K562 (cell line): ENCODE results near the gene BRWD1. TPM values are rescaled to one million over a fixed set of nuclear protein-coding genes. Genes with fewer than 3 reads are reported as not detected.

Experiments
- CAMTA2 ChIP-seq: fragments of 250-450 bp; sonication (Bioruptor Pico); conservative IDR thresholded peaks from 2 replicates; pipeline ENCODE4 v1.5.1; 2022
- GATA2 ChIP-seq: sonication (generic); formaldehyde crosslinking; IDR thresholded peaks from 2 replicates; pipeline ENCODE4 v1.4.0; 2020; ENCODE audit warnings: mild to moderate bottlenecking, missing genetic modification reagents
- POLR2B ChIP-seq: fragments of 450-650 bp; IDR thresholded peaks from 2 replicates; pipeline ENCODE4 v1.6.1; 2018; ENCODE audit warnings: low read depth; ENCODE audit not compliant: partially characterized antibody
- RFX5 ChIP-seq: IDR thresholded peaks from 2 replicates; pipeline ENCODE4 v1.6.1; 2011; ENCODE audit warnings: low read depth, mild to moderate bottlenecking, improper control_type of control experiment, low read length
- SIN3A ChIP-seq, 2 experiments: fragments of 150-350 bp in 1 of 2; IDR thresholded peaks; 2 replicates each; pipeline ENCODE4 v1.6.1; 2011 to 2016; ENCODE audit warnings: borderline replicate concordance in 2 of 2, low read depth in 2 of 2, low read length in 2 of 2, mild to moderate bottlenecking in 2 of 2, moderate library complexity in 2 of 2; ENCODE audit not compliant: control insufficient read depth in 1 of 2
- STAG1 ChIP-seq: sonication (generic); formaldehyde crosslinking; IDR thresholded peaks from 2 replicates; pipeline ENCODE4 v1.5.0; 2020; ENCODE audit warnings: missing genetic modification reagents, borderline replicate concordance
- UBTF ChIP-seq, 2 experiments: IDR thresholded peaks; 2 replicates each; pipeline ENCODE4 v1.6.1; 2012; ENCODE audit warnings: improper control_type of control experiment in 2 of 2, low read depth in 2 of 2, low read length in 2 of 2, borderline replicate concordance in 1 of 2
- ZBTB49 ChIP-seq: sonication (generic); formaldehyde crosslinking; IDR thresholded peaks from 2 replicates; pipeline ENCODE4 v1.8.0; 2022; ENCODE audit warnings: missing genetic modification reagents, mild to moderate bottlenecking, borderline replicate concordance
- ZBTB7A ChIP-seq: IDR thresholded peaks from 2 replicates; pipeline ENCODE4 v1.6.1; 2011; ENCODE audit warnings: low read depth, mild to moderate bottlenecking, low read length, moderate library complexity, borderline replicate concordance; ENCODE audit not compliant: control insufficient read depth
- ZNF140 ChIP-seq: fragments of 250-450 bp; sonication (Bioruptor Pico); IDR thresholded peaks from 2 replicates; pipeline ENCODE4 v1.8.0; 2021; ENCODE audit warnings: moderate library complexity, mild to moderate bottlenecking, inconsistent platforms
- ZNF277 ChIP-seq: fragments of 250-450 bp; sonication (Bioruptor Pico); IDR thresholded peaks from 2 replicates; pipeline ENCODE4 v1.8.0; 2022; ENCODE audit warnings: inconsistent platforms, mild to moderate bottlenecking, moderate library complexity, borderline replicate concordance
- ZNF311 ChIP-seq: fragments of 250-450 bp; sonication (Bioruptor Pico); IDR thresholded peaks from 2 replicates; pipeline ENCODE4 v1.4.0; 2020; ENCODE audit warnings: mild to moderate bottlenecking, moderate library complexity
- ZNF436 ChIP-seq: fragments of 250-450, 450-650 bp; sonication (Bioruptor Pico); formaldehyde crosslinking; IDR thresholded peaks from 2 replicates; pipeline ENCODE4 v1.7.0; 2020; ENCODE audit warnings: mild to moderate bottlenecking
- ZNF584 ChIP-seq: fragments of 200-800 bp; sonication (Bioruptor generic); IDR thresholded peaks from 2 replicates; pipeline ENCODE4 v1.6.1; 2016; ENCODE audit warnings: low read depth, mild to moderate bottlenecking, missing genetic modification characterization, missing compliant biosample characterization
- ZNF77 ChIP-seq: fragments of 250-450 bp; sonication (Bioruptor Pico); IDR thresholded peaks from 2 replicates; pipeline ENCODE4 v1.5.0; 2020
- polyA plus RNA-seq, 8 experiments: library from polyadenylated mRNA; depleted of rRNA in 4 of 8; stranded (reverse) in 5 of 8; unstranded in 3 of 8; fragments of >200 nt; fragmentation: Nextera tagmentation in 2 of 8; fragmentation: Illumina TruSeq in 1 of 8; extraction: Ambion mirVana in 2 of 8; extraction: Trizol in 1 of 8; gene quantifications; 2 replicates each; pipeline versions ENCODE4 v1.2.1 to v1.2.3, GENCODE V29; 2011 to 2014; ENCODE audit warnings: inconsistent platforms in 1 of 8, missing spikeins in 1 of 8
- total RNA-seq, 7 experiments: library from RNA; depleted of rRNA in 6 of 7; stranded (reverse); fragments of >200 nt in 6 of 7; fragmentation: Illumina TruSeq in 2 of 7; extraction: Trizol in 2 of 7; gene quantifications; 2 replicates each; pipeline versions ENCODE4 v1.2.1 to v1.2.3, GENCODE V29; 2011 to 2021; ENCODE audit warnings: low replicate concordance in 1 of 7

The BRWD1 gene
- total and polyA plus RNA-seq, 9 of the 15 experiments (the other 6 are each of a cell fraction or from before 2014, with no cell fraction given): 10.1 to 60.2 (median 34.1) TPM

- TF ChIP-seq POLR2B (no peak), ZNF584 (no peak), ZNF140 (CRISPR knock-in tag) (no peak), ZBTB7A (peak; percentile 56; the same call in 1 of the 2 replicates), SIN3A (IDR thresholded peaks at IDR 0.05; ENCODE audit: borderline replicate concordance in 2 of 2, control insufficient read depth in 1 of 2, low read depth in 2 of 2, low read length in 2 of 2) (peak in 1 of 2 experiments; percentile 20; a peak in 1 of 4 replicates), ZBTB49 (CRISPR knock-in tag) (0 out of 2 replicates have a peak, but pooled peaks have one; percentile 6), STAG1 (CRISPR knock-in tag) (no peak; the same call in 1 of the 2 replicates), RFX5 (no peak), ZNF77 (CRISPR knock-in tag) (no peak), CAMTA2 (CRISPR knock-in tag) (0 out of 2 replicates have a peak, but pooled peaks have one; percentile 3), GATA2 (CRISPR knock-in tag) (no peak), ZNF277 (CRISPR knock-in tag) (no peak), ZNF311 (no peak), ZNF436 (CRISPR knock-in tag) (no peak), UBTF (IDR thresholded peaks at IDR 0.05; ENCODE audit: borderline replicate concordance in 1 of 2, low read depth in 2 of 2, low read length in 2 of 2) (peak in 1 of 2 experiments; percentile 89; a peak in 2 of 4 replicates)
Measured at GRCh38 chr21:39313042-39313570, 326 bp downstream of the BRWD1 start (continued).
